Measurements from ENCODE around the gene CTIF. TPM values are rescaled to one million over a fixed set of nuclear protein-coding genes. Genes with fewer than 3 reads are reported as not detected.

CTIF gene
- total RNA-seq, 1 donor = 65.9 TPM

- DNase-seq (ENCODE audit: insufficient read length, low spot score, missing footprints) = no peak
- Histone ChIP-seq H3K27ac (ENCODE audit: low read depth, low read length) (no peak overlapping the region), H3K4me2 (ENCODE audit: insufficient read depth, low read length) (no peak overlapping the region), H3K4me3 (ENCODE audit: insufficient read depth, low read length) (no peak overlapping the region), H2AFZ (ENCODE audit: low read length) (no peak overlapping the region), H4K20me1 (ENCODE audit: insufficient read depth, low read length) (peaks cover 8% of the 10 kb centered on the region), H3K4me1 (ENCODE audit: insufficient read depth, low read length) (peaks cover 3% of the 10 kb centered on the region), H3K27me3 (ENCODE audit: insufficient read depth, low read length) (no peaks in the 10 kb centered on the region), H3K79me2 (ENCODE audit: insufficient read depth, low read length) (no peaks in the 10 kb centered on the region), H3K36me3 (ENCODE audit: insufficient read depth, low read length) (peaks cover 52% of the 10 kb centered on the region), H3K9me3 (ENCODE audit: low read depth, low read length) (no peaks in the 10 kb centered on the region)
- TF ChIP-seq CTCF (IDR thresholded peaks at IDR 0.05; ENCODE audit: extremely low read depth, low read depth, low read length) = no peak
Measured at GRCh38 chr18:48762022-48762421, 223.2 kb downstream of the CTIF start.

- no peak overlapping the region for H3K27ac ChIP-seq (ENCODE audit: low read depth, low read length)
- no peaks in the 10 kb centered on the region for H3K79me2 ChIP-seq (ENCODE audit: insufficient read depth, low read length)
- peaks cover 3% of the 10 kb centered on the region for H3K4me1 ChIP-seq (ENCODE audit: insufficient read depth, low read length)
- peak; percentile 1 for DNase-seq (ENCODE audit: insufficient read length, low spot score, missing footprints)
- no peak overlapping the region for H3K4me2 ChIP-seq (ENCODE audit: insufficient read depth, low read length)
- H2AFZ ChIP-seq (ENCODE audit: low read length) = no peak overlapping the region
- peaks cover 61% of the 10 kb centered on the region for H3K36me3 ChIP-seq (ENCODE audit: insufficient read depth, low read length)
- no peak for TF ChIP-seq CTCF (IDR thresholded peaks at IDR 0.05; ENCODE audit: extremely low read depth, low read depth, low read length)
- no peaks in the 10 kb centered on the region for H3K27me3 ChIP-seq (ENCODE audit: insufficient read depth, low read length)
- H3K4me3 ChIP-seq (ENCODE audit: insufficient read depth, low read length) = no peak overlapping the region
- peaks cover 10% of the 10 kb centered on the region for H4K20me1 ChIP-seq (ENCODE audit: insufficient read depth, low read length)
- H3K9me3 ChIP-seq (ENCODE audit: low read depth, low read length) = no peaks in the 10 kb centered on the region
Measured at GRCh38 chr18:48762836-48763718, 224.2 kb downstream of the CTIF start.

- H3K4me1 ChIP-seq (ENCODE audit: insufficient read depth, low read length) = peaks cover 3% of the 10 kb centered on the region
- no peak for TF ChIP-seq CTCF (IDR thresholded peaks at IDR 0.05; ENCODE audit: extremely low read depth, low read depth, low read length)
- peaks cover 11% of the 10 kb centered on the region for H4K20me1 ChIP-seq (ENCODE audit: insufficient read depth, low read length)
- no peak overlapping the region for H2AFZ ChIP-seq (ENCODE audit: low read length)
- H3K4me3 ChIP-seq (ENCODE audit: insufficient read depth, low read length) = no peak overlapping the region
- H3K79me2 ChIP-seq (ENCODE audit: insufficient read depth, low read length) = no peaks in the 10 kb centered on the region
- H3K27me3 ChIP-seq (ENCODE audit: insufficient read depth, low read length) = no peaks in the 10 kb centered on the region
- no peak overlapping the region for H3K4me2 ChIP-seq (ENCODE audit: insufficient read depth, low read length)
- H3K36me3 ChIP-seq (ENCODE audit: insufficient read depth, low read length) = peaks cover 55% of the 10 kb centered on the region
- H3K27ac ChIP-seq (ENCODE audit: low read depth, low read length) = no peak overlapping the region
- peak; percentile 53 for DNase-seq (ENCODE audit: insufficient read length, low spot score, missing footprints)
- no peaks in the 10 kb centered on the region for H3K9me3 ChIP-seq (ENCODE audit: low read depth, low read length)
Measured at GRCh38 chr18:48763719-48764100, 224.9 kb downstream of the CTIF start.

- H3K4me3 ChIP-seq (ENCODE audit: insufficient read depth, low read length) = no peak overlapping the region
- H3K36me3 ChIP-seq (ENCODE audit: insufficient read depth, low read length) = peaks cover 47% of the 10 kb centered on the region
- H3K79me2 ChIP-seq (ENCODE audit: insufficient read depth, low read length) = no peaks in the 10 kb centered on the region
- no peak overlapping the region for H2AFZ ChIP-seq (ENCODE audit: low read length)
- H3K27ac ChIP-seq (ENCODE audit: low read depth, low read length) = no peak overlapping the region
- H4K20me1 ChIP-seq (ENCODE audit: insufficient read depth, low read length) = peaks cover 15% of the 10 kb centered on the region
- H3K4me2 ChIP-seq (ENCODE audit: insufficient read depth, low read length) = no peak overlapping the region
- DNase-seq (ENCODE audit: insufficient read length, low spot score, missing footprints) = peak; percentile 53
- no peaks in the 10 kb centered on the region for H3K9me3 ChIP-seq (ENCODE audit: low read depth, low read length)
- H3K27me3 ChIP-seq (ENCODE audit: insufficient read depth, low read length) = no peaks in the 10 kb centered on the region
- H3K4me1 ChIP-seq (ENCODE audit: insufficient read depth, low read length) = peaks cover 3% of the 10 kb centered on the region
- no peak for TF ChIP-seq CTCF (IDR thresholded peaks at IDR 0.05; ENCODE audit: extremely low read depth, low read depth, low read length)
Measured at GRCh38 chr18:48765053-48765452, 226.2 kb downstream of the CTIF start.
